GM23248 (cell line): ENCODE measurements around the gene RFPL1. TPM values are rescaled to one million over a fixed set of nuclear protein-coding genes. Genes with fewer than 3 reads are reported as not detected.

ENCODE experiments used
- DNase-seq: peaks from one replicate; pipeline ENCODE4 v3.0.0-alpha.2; 2015
- H2AFZ ChIP-seq: fragments of 200-600 bp; sonication (generic); 2 replicates; pipeline ENCODE4 v1.6.1; 2016; ENCODE audit warnings: antibody characterized with exemption
- H3F3A ChIP-seq: fragments of 200-600 bp; sonication (generic); 2 replicates; pipeline ENCODE4 v1.6.1; 2016; ENCODE audit warnings: mild to moderate bottlenecking, antibody characterized with exemption, mixed run types; ENCODE audit not compliant: insufficient read depth
- H3K27ac ChIP-seq: fragments of 200-600 bp; sonication (generic); 2 replicates; pipeline ENCODE4 v1.5.1; 2016; ENCODE audit warnings: mild to moderate bottlenecking
- H3K27me3 ChIP-seq: fragments of 200-600 bp; sonication (generic); replicated peaks from 2 replicates; pipeline ENCODE4 v1.6.1; 2016; ENCODE audit warnings: mild to moderate bottlenecking; ENCODE audit not compliant: insufficient read depth
- H3K36me3 ChIP-seq: fragments of 200-600 bp; sonication (generic); 2 replicates; pipeline ENCODE4 v1.6.1; 2016; ENCODE audit warnings: low read depth, mild to moderate bottlenecking
- H3K4me1 ChIP-seq: fragments of 200-600 bp; sonication (generic); 2 replicates; pipeline ENCODE4 v1.6.1; 2016; ENCODE audit warnings: mild to moderate bottlenecking; ENCODE audit not compliant: insufficient read depth
- H3K4me2 ChIP-seq: fragments of 200-600 bp; sonication (generic); one replicate; pipeline ENCODE4 v1.6.1; 2016; ENCODE audit warnings: mild to moderate bottlenecking; ENCODE audit not compliant: unreplicated experiment
- H3K4me3 ChIP-seq: fragments of 200-600 bp; sonication (generic); 2 replicates; pipeline ENCODE4 v1.5.1; 2016; ENCODE audit warnings: mild to moderate bottlenecking
- H3K79me2 ChIP-seq: fragments of 200-600 bp; sonication (generic); 2 replicates; pipeline ENCODE4 v1.6.1; 2016; ENCODE audit warnings: mild to moderate bottlenecking; ENCODE audit not compliant: insufficient read depth
- H3K9ac ChIP-seq: fragments of 200-600 bp; sonication (generic); 2 replicates; pipeline ENCODE4 v1.6.1; 2016; ENCODE audit warnings: mild to moderate bottlenecking
- H3K9me2 ChIP-seq: fragments of 200-600 bp; sonication (generic); 2 replicates; pipeline ENCODE4 v1.6.1; 2016; ENCODE audit warnings: mixed run types, mild to moderate bottlenecking, moderate library complexity; ENCODE audit not compliant: insufficient read depth
- H3K9me3 ChIP-seq: fragments of 200-600 bp; sonication (generic); one replicate; pipeline ENCODE4 v1.6.1; 2017; ENCODE audit warnings: low read depth
- H4K20me1 ChIP-seq: fragments of 200-600 bp; sonication (generic); 2 replicates; pipeline ENCODE4 v1.6.0; 2016; ENCODE audit not compliant: insufficient read depth
- EZH2 ChIP-seq: fragments of 200-600 bp; sonication (generic); IDR thresholded peaks from 2 replicates; pipeline ENCODE4 v1.6.1; 2018; ENCODE audit warnings: antibody characterized with exemption, mild to moderate bottlenecking; ENCODE audit not compliant: insufficient read depth, poor library complexity, severe bottlenecking
- EZH2phosphoT487 ChIP-seq: fragments of 200-600 bp; sonication (generic); IDR thresholded peaks from 2 replicates; pipeline ENCODE4 v1.6.1; 2018; ENCODE audit warnings: antibody characterized with exemption, moderate library complexity, mild to moderate bottlenecking, low read depth; ENCODE audit not compliant: insufficient read depth
- WGBS, 2 experiments: methylation state at CpG; one replicate each; pipeline ENCODE4 v1.1.6; 2015 to 2017; ENCODE audit warnings: low lambda C conversion rate in 2 of 2, low coverage in 1 of 2; ENCODE audit errors: missing lambda C conversion rate in 2 of 2; 5-methylcytosine and 5-hydroxymethylcytosine counted together
- in situ Hi-C: fragments of 300-500 bp; cut with MboI; formaldehyde crosslinking; loops from 2 replicates; pipeline ENCODE4 v1.15.0; 2020
- polyA plus RNA-seq: library from polyadenylated mRNA; unstranded; fragments of >200 nt; fragmentation: Nextera tagmentation; extraction: Ambion mirVana; gene quantifications from 2 replicates; pipeline ENCODE4 v1.2.1, GENCODE V29; 2016
- small RNA-seq: library from RNA; depleted of rRNA; stranded (forward); fragments of <200 nt; gene quantifications from one replicate; pipeline ENCODE3, GENCODE V24; 2014; ENCODE audit warnings: low read depth, low replicate concordance
- total RNA-seq: library from RNA; depleted of rRNA; stranded (reverse); fragments of >200 nt; shearing (Covaris generic); gene quantifications from 2 replicates; pipeline ENCODE4 v1.2.3, GENCODE V29; 2014; rRNA removed

Gene RFPL1
- total and polyA plus RNA-seq, 2 experiments from 2014 or later, result not detected

GRCh38 chr22:29491012-29491411, 52.6 kb downstream of the RFPL1 start:
- no peak for DNase-seq
- Histone ChIP-seq H3K9me2 (no peaks in the 10 kb centered on the region), H2AFZ (no peak overlapping the region), H3K9ac (no peak overlapping the region), H3K36me3 (no peaks in the 10 kb centered on the region), H3K4me2 (no peak overlapping the region), H3K27ac (no peak overlapping the region), H3F3A (no peaks in the 10 kb centered on the region), H3K4me1 (no peaks in the 10 kb centered on the region), H3K27me3 (no peaks in the 10 kb centered on the region), H3K4me3 (no peak overlapping the region), H3K9me3 (no peaks in the 10 kb centered on the region), H4K20me1 (no peaks in the 10 kb centered on the region), H3K79me2 (no peaks in the 10 kb centered on the region)
- 87 to 88% methylated on average over 6 of the region's 6 CpGs for WGBS, 2 experiments
- in situ Hi-C loops, result no loop called here
- TF ChIP-seq EZH2 (no peak), EZH2phosphoT487 (no peak)

Small RNA genes lying within 50 kb of the gene (small RNA-seq; reads per million reads assigned to genes)
- not detected for gene AC000041.1

Other genes starting within 250 kb of the RFPL1 start
- gene EMID1, start 232.7 kb upstream of the RFPL1 start, total RNA-seq, result not detected in 2 replicates
- not detected in 2 replicates for gene EMID1, start 232.7 kb upstream of the RFPL1 start, polyA plus RNA-seq
- 37.3 and 43.5 TPM in 2 replicates for gene RHBDD3, start 170.6 kb upstream of the RFPL1 start, total RNA-seq
- gene RHBDD3, start 170.6 kb upstream of the RFPL1 start, polyA plus RNA-seq, result 28.8 and 31.4 TPM in 2 replicates
- gene EWSR1, start 170.3 kb upstream of the RFPL1 start, total RNA-seq, result 154 and 190 TPM in 2 replicates
- gene EWSR1, start 170.3 kb upstream of the RFPL1 start, polyA plus RNA-seq, result 198 and 210 TPM in 2 replicates
- gene GAS2L1, start 131.9 kb upstream of the RFPL1 start, total RNA-seq, result 23.7 and 26.3 TPM in 2 replicates
- gene GAS2L1, start 131.9 kb upstream of the RFPL1 start, polyA plus RNA-seq, result 21.2 and 22.7 TPM in 2 replicates
- gene RASL10A, start 122.9 kb upstream of the RFPL1 start, total RNA-seq, result not detected in 2 replicates
- gene RASL10A, start 122.9 kb upstream of the RFPL1 start, polyA plus RNA-seq, result 0.13 and 0.20 TPM in 2 replicates
- gene AP1B1, start 50.0 kb upstream of the RFPL1 start, total RNA-seq, result 45.7 and 49.8 TPM in 2 replicates
- 41.7 and 43.4 TPM in 2 replicates for gene AP1B1, start 50.0 kb upstream of the RFPL1 start, polyA plus RNA-seq
- gene NEFH, start 41.6 kb downstream of the RFPL1 start, total RNA-seq, result 0.51 and 0.65 TPM in 2 replicates
- 2.2 and 2.5 TPM in 2 replicates for gene NEFH, start 41.6 kb downstream of the RFPL1 start, polyA plus RNA-seq
- 61.7 and 83.5 TPM in 2 replicates for gene THOC5, start 115.2 kb downstream of the RFPL1 start, total RNA-seq
- 46.9 and 48.9 TPM in 2 replicates for gene THOC5, start 115.2 kb downstream of the RFPL1 start, polyA plus RNA-seq
- 32.0 and 47.2 TPM in 2 replicates for gene NIPSNAP1, start 142.5 kb downstream of the RFPL1 start, total RNA-seq
- gene NIPSNAP1, start 142.5 kb downstream of the RFPL1 start, polyA plus RNA-seq, result 39.3 and 40.5 TPM in 2 replicates
- 109 and 111 TPM in 2 replicates for gene NF2, start 165.1 kb downstream of the RFPL1 start, total RNA-seq
- gene NF2, start 165.1 kb downstream of the RFPL1 start, polyA plus RNA-seq, result 62.9 and 71.8 TPM in 2 replicates